CD14-positive monocyte (primary cell): ENCODE measurements around the gene DYNLT1. TPM values are rescaled to one million over a fixed set of nuclear protein-coding genes. Genes with fewer than 3 reads are reported as not detected.
"Not testable (repeated sequence)": the region's sequence is repeated elsewhere in the genome, so short reads cannot be mapped to it uniquely, and the experiment has no call there.

ENCODE experiments used
- DNase-seq, 3 donors: peaks; one replicate each; pipeline ENCODE4 v3.0.0-alpha.2; 2011 to 2022
- H2AFZ ChIP-seq: 2 replicates; pipeline ENCODE4 v1.6.0; 2012; ENCODE audit warnings: mild to moderate bottlenecking, low read depth, low read length, inconsistent platforms; ENCODE audit not compliant: insufficient read depth, poor library complexity, severe bottlenecking
- H3K27ac ChIP-seq, 2 donors: 1 replicate in 1 of 2; 2 replicates in 1 of 2; pipeline ENCODE4 v1.5.1; 2012 to 2013; ENCODE audit warnings: low read length in 2 of 2, control low read depth in 1 of 2, inconsistent platforms in 1 of 2, low read depth in 1 of 2, mild to moderate bottlenecking in 1 of 2
- H3K27me3 ChIP-seq, 2 donors: one replicate each; pipeline versions ENCODE4 v1.6.0 to v1.6.1; 2011 to 2013; ENCODE audit warnings: low read length in 2 of 2; ENCODE audit not compliant: control insufficient read depth in 2 of 2, insufficient read depth in 2 of 2
- H3K36me3 ChIP-seq, 2 donors: replicated peaks in 1 of 2; 1 replicate in 1 of 2; 2 replicates in 1 of 2; pipeline versions ENCODE4 v1.5.1 to v1.6.1; 2012 to 2013; ENCODE audit warnings: low read length in 2 of 2, control low read depth in 1 of 2, inconsistent platforms in 1 of 2, mild to moderate bottlenecking in 1 of 2; ENCODE audit not compliant: insufficient read depth in 2 of 2, control insufficient read depth in 1 of 2
- H3K4me1 ChIP-seq, 2 donors: 1 replicate in 1 of 2; 2 replicates in 1 of 2; pipeline versions ENCODE4 v1.5.1 to v1.6.1; 2012 to 2013; ENCODE audit warnings: low read length in 2 of 2, control low read depth in 1 of 2, inconsistent platforms in 1 of 2, mild to moderate bottlenecking in 1 of 2, moderate library complexity in 1 of 2; ENCODE audit not compliant: insufficient read depth in 2 of 2, control insufficient read depth in 1 of 2
- H3K4me2 ChIP-seq: replicated peaks from 2 replicates; pipeline ENCODE3; 2012; ENCODE audit warnings: low read length, moderate library complexity, mild to moderate bottlenecking; ENCODE audit not compliant: poor library complexity, severe bottlenecking; ENCODE audit errors: extremely low read depth
- H3K4me3 ChIP-seq, 3 experiments: fragments of 200-600 bp in 1 of 3; sonication (generic) in 1 of 3; replicated peaks in 1 of 3; 1 replicate in 2 of 3; 2 replicates in 1 of 3; pipeline ENCODE4 v1.5.1; 2011 to 2013; ENCODE audit warnings: low read length in 3 of 3, mild to moderate bottlenecking in 3 of 3, control low read depth in 2 of 3, low read depth in 2 of 3, inconsistent platforms in 1 of 3, moderate library complexity in 1 of 3
- H3K79me2 ChIP-seq: 2 replicates; pipeline ENCODE4 v1.6.0; 2012; ENCODE audit warnings: mild to moderate bottlenecking, control low read depth, inconsistent platforms, low read length, moderate library complexity; ENCODE audit not compliant: insufficient read depth
- H3K9ac ChIP-seq: 2 replicates; pipeline ENCODE4 v1.6.0; 2017; ENCODE audit warnings: low read length, mild to moderate bottlenecking; ENCODE audit not compliant: insufficient read depth, poor library complexity, severe bottlenecking
- H3K9me3 ChIP-seq, 2 donors: replicated peaks in 1 of 2; 1 replicate in 1 of 2; 2 replicates in 1 of 2; pipeline versions ENCODE4 v1.5.1 to v1.6.1; 2012 to 2013; ENCODE audit warnings: low read length in 2 of 2, control low read depth in 1 of 2; ENCODE audit not compliant: control insufficient read depth in 1 of 2, insufficient read depth in 1 of 2
- H4K20me1 ChIP-seq: 2 replicates; pipeline ENCODE4 v1.6.0; 2012; ENCODE audit warnings: mild to moderate bottlenecking, low read length, control low read depth, moderate library complexity; ENCODE audit not compliant: insufficient read depth
- H3K27ac Mint-ChIP-seq, 7 donors: one replicate each; pipeline ENCODE4 v1.8.0; 2020; ENCODE audit warnings: mild to moderate bottlenecking in 7 of 7, mixed read lengths in 7 of 7, moderate library complexity in 6 of 7, inconsistent platforms in 2 of 7
- H3K27me3 Mint-ChIP-seq, 3 donors: one replicate each; pipeline ENCODE4 v1.8.0; 2021 to 2022; ENCODE audit warnings: low read depth in 3 of 3, mild to moderate bottlenecking in 3 of 3, mixed read lengths in 3 of 3, moderate library complexity in 3 of 3, inconsistent platforms in 1 of 3
- H3K36me3 Mint-ChIP-seq, 2 donors: one replicate each; pipeline ENCODE4 v1.8.0; 2020; ENCODE audit warnings: mixed read lengths in 2 of 2, inconsistent platforms in 1 of 2, mild to moderate bottlenecking in 1 of 2
- H3K4me1 Mint-ChIP-seq: one replicate; pipeline ENCODE4 v1.8.0; 2020; ENCODE audit warnings: mild to moderate bottlenecking, mixed read lengths
- H3K4me3 Mint-ChIP-seq, 2 donors: one replicate each; pipeline ENCODE4 v1.8.0; 2020; ENCODE audit warnings: mild to moderate bottlenecking in 2 of 2, mixed read lengths in 2 of 2, moderate library complexity in 1 of 2
- H3K9me3 Mint-ChIP-seq, 7 donors: one replicate each; pipeline ENCODE4 v1.8.0; 2020 to 2022; ENCODE audit warnings: mixed read lengths in 7 of 7, mild to moderate bottlenecking in 6 of 7, moderate library complexity in 6 of 7, inconsistent platforms in 2 of 7
- WGBS: methylation state at CpG from one replicate; pipeline ENCODE4 v1.1.5; 2013; ENCODE audit warnings: missing lambda C conversion rate; ENCODE audit not compliant: insufficient coverage; 5-methylcytosine and 5-hydroxymethylcytosine counted together
- intact Hi-C, 2 donors: fragments of 100-400 bp; cut with micrococcal nuclease; formaldehyde crosslinking; loops; one replicate each; pipeline versions ENCODE4 v1.15.0 to v1.15.1; 2023
- polyA plus RNA-seq, 3 donors: library from polyadenylated mRNA; depleted of rRNA in 1 of 3; unstranded in 2 of 3; stranded (reverse) in 1 of 3; fragments of 300-500 nt in 2 of 3; fragments of >200 nt in 1 of 3; fragmentation: Illumina TruSeq in 2 of 3; gene quantifications; 1 replicate in 2 of 3; 2 replicates in 1 of 3; pipeline ENCODE4 v1.2.3, GENCODE V29; 2012 to 2021
- TF ChIP-seq, protein P1 (sequence below): fragments of 200-600 bp; IDR thresholded peaks from one replicate; pipeline ENCODE4 v1.8.0; 2022; ENCODE audit warnings: antibody characterized with exemption, mild to moderate bottlenecking

The DYNLT1 gene
- polyA plus RNA-seq, 3 donors, result 248 to 287 (median 286) TPM

DNA sequence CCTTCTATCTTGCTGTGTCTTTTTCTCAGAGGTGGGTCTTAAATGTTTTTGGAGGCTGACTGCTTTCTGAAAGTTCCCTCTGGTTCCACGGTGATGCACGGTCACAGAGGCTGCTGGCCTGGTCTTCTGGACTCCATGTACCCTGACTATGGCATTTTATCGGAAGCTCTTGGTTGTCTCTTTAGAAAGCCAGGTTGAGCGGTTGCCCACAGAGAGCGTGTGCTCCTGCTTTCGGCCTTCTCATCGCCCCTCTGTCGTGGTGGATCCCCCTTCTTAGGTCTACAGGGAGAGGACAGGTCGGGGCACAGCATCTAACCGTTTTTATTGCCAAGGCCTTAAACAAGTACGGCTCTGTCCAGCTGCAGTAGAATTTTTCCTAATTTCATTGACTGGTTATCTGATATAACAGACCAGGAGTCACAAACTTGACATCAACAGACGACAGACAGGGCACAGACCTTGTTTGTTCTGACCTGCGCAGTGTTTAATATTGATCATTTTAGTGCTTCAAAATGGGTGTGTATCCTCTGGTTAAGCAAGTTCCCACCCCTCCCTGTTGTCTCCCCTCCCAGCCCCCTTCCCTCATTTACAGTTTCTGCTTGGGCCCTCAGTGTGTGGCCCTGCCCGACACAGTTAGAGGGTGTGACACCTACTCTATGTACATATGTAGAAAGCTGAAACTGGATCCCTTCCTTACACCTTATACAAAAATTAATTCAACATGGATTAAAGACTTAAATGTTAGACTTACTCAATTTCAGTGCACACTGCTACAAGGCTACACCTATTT is 30.0 kb upstream of the DYNLT1 start:
- 98% methylated on average over 11 of the region's 14 CpGs for WGBS
- DNase-seq, result no peak
- Histone ChIP-seq H3K4me3 (no peak overlapping the region), H3K9me3 (no peaks in the 10 kb centered on the region), H3K27ac (no peak overlapping the region), H3K27me3 (no peaks in the 10 kb centered on the region), H3K4me2 (no peak overlapping the region), H3K9ac (no peak overlapping the region), H4K20me1 (no peaks in the 10 kb centered on the region), H3K4me1 (peaks cover 6 to 7% of the 10 kb centered on the region in 2 donors), H3K79me2 (no peaks in the 10 kb centered on the region), H3K36me3 (peaks cover 2 to 13% of the 10 kb centered on the region in 2 donors), H2AFZ (no peak overlapping the region)
- Mint-ChIP-seq H3K9me3 (peaks cover 0 to 3% (median 0%) of the 10 kb centered on the region in 7 donors), H3K27me3 (peaks cover 0 to 2% (median 0%) of the 10 kb centered on the region in 3 donors), H3K36me3 (peaks cover 31 to 43% of the 10 kb centered on the region in 2 donors), H3K4me1 (peaks cover 9% of the 10 kb centered on the region), H3K27ac (peak overlapping the region in 2 of 7 donors; percentile 2), H3K4me3 (no peak overlapping the region)
- TF ChIP-seq, protein P1, sequence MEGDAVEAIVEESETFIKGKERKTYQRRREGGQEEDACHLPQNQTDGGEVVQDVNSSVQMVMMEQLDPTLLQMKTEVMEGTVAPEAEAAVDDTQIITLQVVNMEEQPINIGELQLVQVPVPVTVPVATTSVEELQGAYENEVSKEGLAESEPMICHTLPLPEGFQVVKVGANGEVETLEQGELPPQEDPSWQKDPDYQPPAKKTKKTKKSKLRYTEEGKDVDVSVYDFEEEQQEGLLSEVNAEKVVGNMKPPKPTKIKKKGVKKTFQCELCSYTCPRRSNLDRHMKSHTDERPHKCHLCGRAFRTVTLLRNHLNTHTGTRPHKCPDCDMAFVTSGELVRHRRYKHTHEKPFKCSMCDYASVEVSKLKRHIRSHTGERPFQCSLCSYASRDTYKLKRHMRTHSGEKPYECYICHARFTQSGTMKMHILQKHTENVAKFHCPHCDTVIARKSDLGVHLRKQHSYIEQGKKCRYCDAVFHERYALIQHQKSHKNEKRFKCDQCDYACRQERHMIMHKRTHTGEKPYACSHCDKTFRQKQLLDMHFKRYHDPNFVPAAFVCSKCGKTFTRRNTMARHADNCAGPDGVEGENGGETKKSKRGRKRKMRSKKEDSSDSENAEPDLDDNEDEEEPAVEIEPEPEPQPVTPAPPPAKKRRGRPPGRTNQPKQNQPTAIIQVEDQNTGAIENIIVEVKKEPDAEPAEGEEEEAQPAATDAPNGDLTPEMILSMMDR, result no peak
- intact Hi-C loops, result no loop called here

- Mint-ChIP-seq H3K27ac (no peak overlapping the region), H3K27me3 (peaks cover 0 to 2% (median 0%) of the 10 kb centered on the region in 3 donors)
Measured at GRCh38 chr6:158672726-158673125, 28.2 kb upstream of the DYNLT1 start.

GRCh38 chr6:158672119-158672518 is 27.6 kb upstream of the DYNLT1 start:
- H3K4me3 Mint-ChIP-seq, H3K9ac ChIP-seq: not testable (repeated sequence)

More at GRCh38 chr6:158672726-158673125, 28.2 kb upstream of the DYNLT1 start:
- intact Hi-C loops, result no loop called here
- Histone ChIP-seq H3K4me1 (peaks cover 24 to 25% of the 10 kb centered on the region in 2 donors), H4K20me1 (no peaks in the 10 kb centered on the region), H2AFZ (no peak overlapping the region), H3K27me3 (no peaks in the 10 kb centered on the region), H3K4me2 (no peak overlapping the region), H3K36me3 (peaks cover 2 to 13% of the 10 kb centered on the region in 2 donors), H3K4me3 (no peak overlapping the region), H3K9ac (no peak overlapping the region), H3K27ac (no peak overlapping the region), H3K9me3 (no peaks in the 10 kb centered on the region), H3K79me2 (no peaks in the 10 kb centered on the region)
- peaks cover 32 to 53% of the 10 kb centered on the region in 2 donors for H3K36me3 Mint-ChIP-seq
- TF ChIP-seq, protein P1, result no peak
- H3K4me1 Mint-ChIP-seq, result peaks cover 27% of the 10 kb centered on the region
- peaks cover 0 to 3% (median 0%) of the 10 kb centered on the region in 7 donors for H3K9me3 Mint-ChIP-seq
- no peak overlapping the region for H3K4me3 Mint-ChIP-seq
- DNase-seq, result no peak
- 90% methylated on average over 4 of the region's 6 CpGs for WGBS

More at GRCh38 chr6:158672119-158672518, 27.6 kb upstream of the DYNLT1 start:
- H3K27me3 Mint-ChIP-seq, intact Hi-C loops, H3K4me3 ChIP-seq, H2AFZ ChIP-seq, H3K9me3 ChIP-seq, H3K27me3 ChIP-seq, H3K4me2 ChIP-seq, DNase-seq, H3K79me2 ChIP-seq, H3K27ac Mint-ChIP-seq, H3K27ac ChIP-seq, H3K9me3 Mint-ChIP-seq, H4K20me1 ChIP-seq: not testable (repeated sequence)
- Mint-ChIP-seq H3K36me3 (peaks cover 32 to 53% of the 10 kb centered on the region in 2 donors), H3K4me1 (peaks cover 33% of the 10 kb centered on the region)
- Histone ChIP-seq H3K4me1 (peaks cover 30 to 31% of the 10 kb centered on the region in 2 donors), H3K36me3 (peaks cover 2 to 13% of the 10 kb centered on the region in 2 donors)
- WGBS, result 87% methylated on average over 4 of the region's 8 CpGs
